AG09309 (cell line): ENCODE data around the gene KRTAP2-4.
"Not testable (repeated sequence)": the region's sequence is repeated elsewhere in the genome, so short reads cannot be mapped to it uniquely, and the experiment has no call there.

Experiments used
- DNase-seq: peaks from one replicate; pipeline ENCODE4 v3.0.0-alpha.2; 2010; ENCODE audit warnings: low read depth
- H3K4me3 ChIP-seq: 2 replicates; pipeline ENCODE4 v1.5.1; 2011; ENCODE audit warnings: mild to moderate bottlenecking, low read depth, low read length, moderate library complexity; ENCODE audit not compliant: control insufficient read depth
- TF ChIP-seq, protein P1 (sequence below): IDR thresholded peaks from 2 replicates; pipeline ENCODE4 v1.5.1; 2011; ENCODE audit warnings: mild to moderate bottlenecking, low read depth, low read length, inconsistent platforms; ENCODE audit not compliant: insufficient read depth, control insufficient read depth; ENCODE audit errors: missing control alignments

The KRTAP2-4 gene

DNA sequence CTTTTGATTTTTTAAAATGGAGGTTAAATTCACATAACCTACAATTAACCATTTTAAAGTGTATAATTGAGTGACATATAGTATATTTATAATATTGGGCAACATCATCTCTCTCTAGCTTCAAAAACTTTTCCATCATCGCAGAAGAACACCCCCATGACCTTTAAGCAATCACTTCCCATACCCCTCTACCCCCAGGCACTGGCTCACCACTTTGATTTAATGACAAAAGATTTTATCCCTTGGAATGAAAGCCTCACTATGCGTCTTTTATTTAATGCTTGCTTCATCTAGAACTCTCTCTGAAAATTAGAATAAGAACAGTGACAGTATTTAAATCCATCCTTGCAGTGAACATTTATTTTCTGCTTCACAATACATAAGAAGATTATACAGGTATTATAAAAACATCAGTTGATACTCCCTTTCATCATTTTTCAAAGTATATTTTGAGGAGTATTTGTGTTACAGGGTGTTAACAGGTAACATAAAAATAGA lies 27.8 kb downstream of the KRTAP2-4 start:
- DNase-seq, result no peak

GRCh38 chr17:41034346-41034935 lies 31.2 kb downstream of the KRTAP2-4 start, which contains the start of gene KRTAP1-3:
Gene KRTAP1-3, minus strand, starts transcription at chr17:41034874. Its CDS starts 53 bp downstream, at chr17:41034821.
- not testable (repeated sequence) for H3K4me3 ChIP-seq, DNase-seq

More for the DNA sequence above, 27.8 kb downstream of the KRTAP2-4 start:
- TF ChIP-seq, protein P1, sequence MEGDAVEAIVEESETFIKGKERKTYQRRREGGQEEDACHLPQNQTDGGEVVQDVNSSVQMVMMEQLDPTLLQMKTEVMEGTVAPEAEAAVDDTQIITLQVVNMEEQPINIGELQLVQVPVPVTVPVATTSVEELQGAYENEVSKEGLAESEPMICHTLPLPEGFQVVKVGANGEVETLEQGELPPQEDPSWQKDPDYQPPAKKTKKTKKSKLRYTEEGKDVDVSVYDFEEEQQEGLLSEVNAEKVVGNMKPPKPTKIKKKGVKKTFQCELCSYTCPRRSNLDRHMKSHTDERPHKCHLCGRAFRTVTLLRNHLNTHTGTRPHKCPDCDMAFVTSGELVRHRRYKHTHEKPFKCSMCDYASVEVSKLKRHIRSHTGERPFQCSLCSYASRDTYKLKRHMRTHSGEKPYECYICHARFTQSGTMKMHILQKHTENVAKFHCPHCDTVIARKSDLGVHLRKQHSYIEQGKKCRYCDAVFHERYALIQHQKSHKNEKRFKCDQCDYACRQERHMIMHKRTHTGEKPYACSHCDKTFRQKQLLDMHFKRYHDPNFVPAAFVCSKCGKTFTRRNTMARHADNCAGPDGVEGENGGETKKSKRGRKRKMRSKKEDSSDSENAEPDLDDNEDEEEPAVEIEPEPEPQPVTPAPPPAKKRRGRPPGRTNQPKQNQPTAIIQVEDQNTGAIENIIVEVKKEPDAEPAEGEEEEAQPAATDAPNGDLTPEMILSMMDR, result no peak
- H3K4me3 ChIP-seq, result no peak overlapping the region

DNA sequence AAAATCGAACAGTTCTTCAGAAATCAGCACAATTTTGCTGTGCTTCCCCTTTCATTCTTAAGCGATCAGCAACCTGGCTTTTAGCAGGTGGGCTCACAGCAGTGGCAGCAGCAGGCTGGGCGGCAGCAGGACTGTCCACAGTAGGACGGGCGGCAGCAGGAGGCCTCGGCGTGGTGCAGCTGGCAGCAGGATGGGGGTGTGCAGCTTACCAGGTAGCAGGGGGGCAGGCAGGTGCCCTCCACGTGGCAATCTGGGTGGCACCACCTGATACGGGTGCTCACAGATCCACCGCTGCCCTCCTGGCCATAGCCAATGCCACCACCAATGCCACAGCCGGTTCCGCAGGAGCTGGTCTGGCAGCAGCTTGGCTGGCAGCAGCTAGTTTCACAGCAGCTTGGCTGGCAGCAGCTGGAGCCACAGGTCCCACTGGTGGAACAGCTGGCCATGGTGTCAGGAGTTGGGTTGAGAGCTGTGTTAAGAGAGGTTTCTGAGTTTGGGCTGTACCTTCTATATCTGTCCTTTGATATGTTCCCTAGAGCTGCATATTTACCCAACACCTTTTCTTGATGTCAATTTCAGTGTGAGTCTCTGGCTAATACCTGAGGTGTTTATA lies 35.9 kb downstream of the KRTAP2-4 start, which contains the start of gene KRTAP1-4:
TSS of gene KRTAP1-4 (minus strand) at position 563 of the 613 bp plus-strand sequence. CDS start at position 446, 117 bp downstream.
- TF ChIP-seq, protein P1, result no peak
- no peak within 1 kb of the TSS for H3K4me3 ChIP-seq
- DNase-seq, result no peak

GRCh38 chr17:41026715-41027471 lies 38.8 kb downstream of the KRTAP2-4 start, which contains the start of gene KRTAP1-5:
Gene KRTAP1-5, minus strand, starts transcription at chr17:41027208. Its CDS starts 53 bp downstream, at chr17:41027155.
- TF ChIP-seq, protein P1, result no peak
- DNase-seq, result peak; percentile 94
- peak within 1 kb of the TSS; percentile 22 for H3K4me3 ChIP-seq

DNA sequence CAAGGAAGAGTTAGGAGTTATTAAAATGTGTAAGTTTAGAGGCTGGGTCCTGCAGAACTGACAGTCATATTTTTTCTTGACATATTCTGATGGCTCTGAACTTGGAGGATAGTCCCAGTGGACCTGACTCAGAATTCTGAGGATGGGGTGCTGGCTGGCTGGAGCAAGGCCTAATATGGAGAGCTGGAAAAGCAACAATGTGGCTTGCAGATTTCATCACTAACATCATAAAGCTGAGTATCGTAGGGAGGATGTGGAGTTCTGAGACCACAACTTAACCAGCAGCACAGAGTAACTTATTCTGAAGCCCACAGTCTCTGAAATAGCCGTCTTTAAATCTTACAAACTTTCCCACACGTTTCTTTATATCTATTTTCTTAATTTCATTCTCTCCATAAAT lies 41.0 kb downstream of the KRTAP2-4 start:
- no peak overlapping the region for H3K4me3 ChIP-seq
- no peak for DNase-seq
- TF ChIP-seq, protein P1, result no peak

DNA sequence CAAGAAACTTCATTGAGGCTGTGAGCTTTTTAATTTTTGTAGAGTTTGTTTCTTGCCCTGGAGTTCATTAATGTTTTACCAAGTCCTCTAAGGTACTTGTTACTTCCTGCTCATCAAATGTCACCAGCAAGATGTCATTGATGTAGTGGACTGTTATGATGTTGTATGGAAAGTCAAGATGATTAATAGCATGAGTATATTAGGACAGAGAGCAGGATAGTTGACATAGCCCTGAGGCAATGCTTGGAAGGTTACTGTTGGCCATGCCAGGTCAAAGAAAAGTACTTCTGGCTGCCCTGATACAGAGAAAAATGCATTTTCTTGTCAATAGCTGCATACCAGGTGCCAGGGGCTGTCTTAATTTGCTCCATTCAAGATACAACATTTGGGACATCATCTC lies 45.3 kb downstream of the KRTAP2-4 start:
- TF ChIP-seq, protein P1, result no peak
- no peak overlapping the region for H3K4me3 ChIP-seq
- no peak for DNase-seq

DNA sequence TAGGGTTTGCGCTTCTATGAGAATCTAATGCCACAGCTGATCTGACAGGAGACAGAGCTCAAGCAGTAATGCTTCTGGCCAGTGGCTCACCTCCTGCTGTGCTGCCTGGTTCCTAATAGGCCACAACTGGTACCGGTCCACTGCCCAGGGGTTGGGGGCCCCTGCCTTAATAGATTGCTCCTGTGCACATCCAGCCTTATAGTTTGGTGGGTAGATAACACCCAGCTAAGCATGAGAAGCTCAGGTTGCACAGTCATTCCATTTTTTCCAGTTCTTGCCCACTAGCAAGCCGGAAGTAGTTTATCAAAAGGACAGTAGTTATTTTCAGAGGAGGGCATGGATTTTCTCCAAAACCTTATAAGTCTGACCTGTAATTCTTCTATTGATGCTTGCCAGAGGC lies 46.3 kb downstream of the KRTAP2-4 start:
- no peak for DNase-seq
- TF ChIP-seq, protein P1, result no peak
- no peak overlapping the region for H3K4me3 ChIP-seq
